ENCODE measurements around the gene MYO3A. TPM values are rescaled to one million over a fixed set of nuclear protein-coding genes. Genes with fewer than 3 reads are reported as not detected.
"Not testable (repeated sequence)": the region's sequence is repeated elsewhere in the genome, so short reads cannot be mapped to it uniquely, and the experiment has no call there.

Gene MYO3A
- total and polyA plus RNA-seq, 2 donors from 2014 or later = 1.9 to 3.1 TPM

- DNase-seq (no peak), FAIRE-seq (no peak)
- intact Hi-C loops (cut with DNase I) = no loop called here
- H3K27me3 ChIP-seq (ENCODE audit: control insufficient read depth, insufficient read depth, low read length) = no peaks in the 10 kb centered on the region
- H3K27ac ChIP-seq (ENCODE audit: low read depth in 2 of 2, low read length in 2 of 2) = no peak overlapping the region
- H3K36me3 ChIP-seq (ENCODE audit: control insufficient read depth in 2 of 3, insufficient read depth in 3 of 3, low read length in 3 of 3) = no peaks in the 10 kb centered on the region
- no peaks in the 10 kb centered on the region for H3K9me3 ChIP-seq (ENCODE audit: control insufficient read depth in 2 of 3, insufficient read depth in 1 of 3, low read length in 3 of 3)
- no peak overlapping the region for H3K4me3 ChIP-seq (ENCODE audit: low read length in 3 of 3)
- no peak overlapping the region for H3K9ac ChIP-seq (ENCODE audit: low read length in 3 of 3)
- no peaks in the 10 kb centered on the region for H3K4me1 ChIP-seq (ENCODE audit: control insufficient read depth in 2 of 3, insufficient read depth in 2 of 3, low read depth in 1 of 3, low read length in 3 of 3)
- no peak for TF ChIP-seq CTCF (IDR thresholded peaks at IDR 0.05; ENCODE audit: borderline replicate concordance, extremely low read depth, insufficient read depth)
These were observed 159.2 kb downstream of the MYO3A start for GRCh38 chr10:26093229-26093628.

GRCh38 chr10:26095781-26096180 is 161.8 kb downstream of the MYO3A start:
- Histone ChIP-seq H3K27me3 (ENCODE audit: control insufficient read depth, insufficient read depth, low read length) (no peaks in the 10 kb centered on the region), H3K36me3 (ENCODE audit: control insufficient read depth in 2 of 3, insufficient read depth in 3 of 3, low read length in 3 of 3) (no peaks in the 10 kb centered on the region), H3K9me3 (ENCODE audit: control insufficient read depth in 2 of 3, insufficient read depth in 1 of 3, low read length in 3 of 3) (no peaks in the 10 kb centered on the region), H3K4me1 (ENCODE audit: control insufficient read depth in 2 of 3, insufficient read depth in 2 of 3, low read depth in 1 of 3, low read length in 3 of 3) (no peaks in the 10 kb centered on the region), H3K4me3 (ENCODE audit: low read length in 3 of 3) (no peak overlapping the region), H3K27ac (ENCODE audit: low read depth in 2 of 2, low read length in 2 of 2) (no peak overlapping the region), H3K9ac (ENCODE audit: low read length in 3 of 3) (no peak overlapping the region)
- no peak for TF ChIP-seq CTCF (IDR thresholded peaks at IDR 0.05; ENCODE audit: borderline replicate concordance, extremely low read depth, insufficient read depth)
- intact Hi-C loops (cut with DNase I) = no loop called here
- FAIRE-seq (no peak), DNase-seq (no peak)

GRCh38 chr10:26097549-26097948 is 163.5 kb downstream of the MYO3A start:
- H3K4me1 ChIP-seq (ENCODE audit: control insufficient read depth in 2 of 3, insufficient read depth in 2 of 3, low read depth in 1 of 3, low read length in 3 of 3); H3K27ac ChIP-seq (ENCODE audit: low read depth in 2 of 2, low read length in 2 of 2); DNase-seq; H3K9me3 ChIP-seq (ENCODE audit: control insufficient read depth in 2 of 3, insufficient read depth in 1 of 3, low read length in 3 of 3); H3K9ac ChIP-seq (ENCODE audit: low read length in 3 of 3); FAIRE-seq; H3K4me3 ChIP-seq (ENCODE audit: low read length in 3 of 3); H3K27me3 ChIP-seq (ENCODE audit: control insufficient read depth, insufficient read depth, low read length); intact Hi-C loops (cut with DNase I); H3K36me3 ChIP-seq (ENCODE audit: control insufficient read depth in 2 of 3, insufficient read depth in 3 of 3, low read length in 3 of 3): not testable (repeated sequence)

- Histone ChIP-seq H3K9ac (ENCODE audit: low read length in 3 of 3) (no peak overlapping the region), H3K36me3 (ENCODE audit: control insufficient read depth in 2 of 3, insufficient read depth in 3 of 3, low read length in 3 of 3) (no peaks in the 10 kb centered on the region), H3K4me1 (ENCODE audit: control insufficient read depth in 2 of 3, insufficient read depth in 2 of 3, low read depth in 1 of 3, low read length in 3 of 3) (no peaks in the 10 kb centered on the region), H3K27ac (ENCODE audit: low read depth in 2 of 2, low read length in 2 of 2) (no peak overlapping the region), H3K4me3 (ENCODE audit: low read length in 3 of 3) (no peak overlapping the region), H3K27me3 (ENCODE audit: control insufficient read depth, insufficient read depth, low read length) (no peaks in the 10 kb centered on the region), H3K9me3 (ENCODE audit: control insufficient read depth in 2 of 3, insufficient read depth in 1 of 3, low read length in 3 of 3) (no peaks in the 10 kb centered on the region)
- DNase-seq = no peak
- no peak for FAIRE-seq
- intact Hi-C loops (cut with DNase I) = no loop called here
- TF ChIP-seq CTCF (IDR thresholded peaks at IDR 0.05; ENCODE audit: borderline replicate concordance, extremely low read depth, insufficient read depth) = no peak
These were observed 178.5 kb downstream of the MYO3A start for GRCh38 chr10:26112532-26112931.

Measured in kidney (tissue), 14 donors.